Neural cell (in vitro differentiated cells): ENCODE measurements around the gene OR6A2. TPM values are rescaled to one million over a fixed set of nuclear protein-coding genes. Genes with fewer than 3 reads are reported as not detected.

ENCODE experiments used
- H2AFZ ChIP-seq: fragments of 200-600, 300-800 bp; sonication (generic), shearing (Covaris generic); 2 replicates; pipeline ENCODE4 v1.6.0; 2014; ENCODE audit warnings: low read depth, mild to moderate bottlenecking, antibody characterized with exemption, low read length, moderate library complexity
- H3F3A ChIP-seq: fragments of 200-600 bp; shearing (Covaris generic); 2 replicates; pipeline ENCODE4 v1.6.1; 2016; ENCODE audit warnings: mild to moderate bottlenecking, moderate library complexity, mixed read lengths, antibody characterized with exemption, low read length; ENCODE audit not compliant: insufficient read depth, poor library complexity, severe bottlenecking
- H3K27ac ChIP-seq: fragments of 200-600, 300-800 bp; sonication (generic), shearing (Covaris generic); 2 replicates; pipeline ENCODE4 v1.5.1; 2014; ENCODE audit warnings: mild to moderate bottlenecking, low read length, moderate library complexity
- H3K27me3 ChIP-seq: fragments of 300-800, 200-600 bp; sonication (generic), shearing (Covaris generic); 2 replicates; pipeline ENCODE4 v1.6.0; 2014; ENCODE audit warnings: mild to moderate bottlenecking, low read depth, low read length, moderate library complexity; ENCODE audit not compliant: insufficient read depth
- H3K36me3 ChIP-seq: fragments of 300-800, 200-600 bp; sonication (generic), shearing (Covaris generic); 2 replicates; pipeline ENCODE4 v1.5.1; 2014; ENCODE audit warnings: mild to moderate bottlenecking, antibody characterized with exemption, low read length, moderate library complexity; ENCODE audit not compliant: insufficient read depth
- H3K4me2 ChIP-seq: fragments of 300-800, 200-600 bp; sonication (generic), shearing (Covaris generic); 2 replicates; pipeline ENCODE4 v1.6.0; 2014; ENCODE audit warnings: mild to moderate bottlenecking, low read length
- H3K4me3 ChIP-seq: fragments of 300-800, 200-600 bp; sonication (generic), shearing (Covaris generic); 2 replicates; pipeline ENCODE4 v1.5.1; 2014; ENCODE audit warnings: mild to moderate bottlenecking, low read length, moderate library complexity
- H3K79me2 ChIP-seq: fragments of 200-600 bp; shearing (Covaris generic); replicated peaks from 2 replicates; pipeline ENCODE4 v1.6.0; 2014; ENCODE audit warnings: mild to moderate bottlenecking, low read length, moderate library complexity; ENCODE audit not compliant: insufficient read depth
- H3K9ac ChIP-seq: fragments of 300-800, 200-600 bp; sonication (generic), shearing (Covaris generic); 2 replicates; pipeline ENCODE4 v1.6.1; 2016; ENCODE audit warnings: mild to moderate bottlenecking, low read length, mixed read lengths
- H3K9me2 ChIP-seq: fragments of 200-600 bp; shearing (Covaris generic); 2 replicates; pipeline ENCODE4 v1.6.1; 2016; ENCODE audit warnings: mild to moderate bottlenecking, low read length, mixed read lengths; ENCODE audit not compliant: insufficient read depth
- H3K9me3 ChIP-seq: fragments of 200-600, 300-800 bp; sonication (generic), shearing (Covaris generic); 2 replicates; pipeline ENCODE4 v1.6.1; 2016; ENCODE audit warnings: mild to moderate bottlenecking, mixed run types, low read length, moderate library complexity, mixed read lengths
- H4K20me1 ChIP-seq: fragments of 200-600 bp; shearing (Covaris generic); 2 replicates; pipeline ENCODE4 v1.6.1; 2016; ENCODE audit warnings: mild to moderate bottlenecking, mixed run types; ENCODE audit not compliant: insufficient read depth
- CTCF ChIP-seq: fragments of 450-650 bp; IDR thresholded peaks from 2 replicates; pipeline ENCODE4 v1.5.1; 2014; ENCODE audit warnings: antibody characterized with exemption, mild to moderate bottlenecking, moderate library complexity; ENCODE audit not compliant: poor library complexity, severe bottlenecking
- EP300 ChIP-seq: fragments of 450-650 bp; conservative IDR thresholded peaks from 2 replicates; pipeline ENCODE4 v1.6.1; 2014; ENCODE audit warnings: antibody characterized with exemption, mild to moderate bottlenecking, moderate library complexity; ENCODE audit not compliant: poor library complexity, severe bottlenecking
- EZH2 ChIP-seq: fragments of 200-600, 300-800 bp; shearing (Covaris generic), sonication (generic); IDR thresholded peaks from 2 replicates; pipeline ENCODE4 v1.6.1; 2014; ENCODE audit warnings: antibody characterized with exemption, low read length, borderline replicate concordance, mild to moderate bottlenecking; ENCODE audit not compliant: insufficient read depth, poor library complexity, severe bottlenecking
- MXI1 ChIP-seq: fragments of 450-650 bp; conservative IDR thresholded peaks from 2 replicates; pipeline ENCODE4 v1.6.1; 2014; ENCODE audit warnings: antibody characterized with exemption, mild to moderate bottlenecking; ENCODE audit not compliant: poor library complexity, severe bottlenecking
- POLR2AphosphoS5 ChIP-seq: IDR thresholded peaks from 2 replicates; pipeline ENCODE4 v1.6.1; 2012
- RAD21 ChIP-seq: fragments of 450-650 bp; conservative IDR thresholded peaks from 2 replicates; pipeline ENCODE4 v1.6.1; 2014; ENCODE audit warnings: antibody characterized with exemption, mild to moderate bottlenecking, moderate library complexity
- SMC3 ChIP-seq: fragments of 450-650 bp; conservative IDR thresholded peaks from 2 replicates; pipeline ENCODE4 v1.6.1; 2014; ENCODE audit warnings: antibody characterized with exemption, mild to moderate bottlenecking, moderate library complexity; ENCODE audit not compliant: poor library complexity
- TAF1 ChIP-seq: IDR thresholded peaks from 2 replicates; pipeline ENCODE4 v1.6.1; 2012; ENCODE audit warnings: low read depth
- polyA plus RNA-seq: library from polyadenylated mRNA; depleted of rRNA; stranded (reverse); fragments of >200 nt; gene quantifications from 2 replicates; pipeline ENCODE4 v1.2.3, GENCODE V29; 2014
- TF ChIP-seq, protein P1 (sequence below): IDR thresholded peaks from 2 replicates; pipeline ENCODE4 v1.6.1; 2012; ENCODE audit warnings: borderline replicate concordance

OR6A2 gene
- polyA plus RNA-seq, 1 donor from 2014 or later, result 0.05 TPM

DNA sequence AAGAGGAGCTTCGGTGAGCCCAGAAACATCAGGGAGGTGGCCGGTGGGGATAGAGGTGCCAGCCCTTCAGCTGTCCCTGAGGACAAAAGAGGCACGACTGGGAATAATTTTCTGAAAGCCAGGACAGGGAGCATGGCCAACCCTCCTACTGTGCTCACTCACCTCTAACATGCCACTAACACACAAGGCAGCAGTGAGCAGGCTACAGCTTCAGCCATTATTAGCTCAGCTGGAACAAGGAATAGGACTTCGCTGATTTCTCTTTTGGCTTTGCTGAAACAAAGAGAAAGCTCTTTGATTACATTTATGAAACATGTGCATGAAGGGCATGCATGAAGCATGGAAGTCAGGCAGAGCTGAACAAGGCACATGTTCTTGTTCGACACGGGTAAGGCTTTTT lies 33.9 kb upstream of the OR6A2 start:
- H3K27ac ChIP-seq, result no peak overlapping the region
- no peaks in the 10 kb centered on the region for H3F3A ChIP-seq

DNA sequence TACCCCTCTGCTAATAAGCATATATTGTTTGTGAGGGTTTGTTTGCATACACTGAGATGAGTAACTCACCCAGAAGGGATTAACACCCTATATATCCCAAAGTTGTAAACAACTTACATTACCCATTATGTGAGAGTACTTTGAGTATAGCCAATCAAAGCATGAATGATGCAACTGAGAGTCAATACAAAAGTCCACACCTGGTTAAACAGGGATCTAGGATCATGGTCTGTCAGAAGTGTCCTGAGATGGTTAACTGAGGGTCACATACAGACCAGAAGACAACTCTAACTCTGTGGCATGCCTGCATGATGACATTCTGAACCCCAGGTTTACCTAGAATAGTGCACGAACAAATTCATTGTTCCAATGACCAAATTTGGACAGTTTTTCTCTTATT lies 28.6 kb upstream of the OR6A2 start:
- Histone ChIP-seq H3K36me3 (no peaks in the 10 kb centered on the region), H3F3A (no peaks in the 10 kb centered on the region), H4K20me1 (no peaks in the 10 kb centered on the region), H3K79me2 (no peaks in the 10 kb centered on the region), H3K9me2 (no peaks in the 10 kb centered on the region), H3K27ac (no peak overlapping the region), H3K9me3 (no peaks in the 10 kb centered on the region), H2AFZ (no peak overlapping the region), H3K4me3 (no peak overlapping the region), H3K27me3 (no peaks in the 10 kb centered on the region), H3K9ac (no peak overlapping the region), H3K4me2 (no peak overlapping the region)
- TF ChIP-seq EP300 (no peak), RAD21 (no peak), EZH2 (no peak), TAF1 (no peak), CTCF (no peak), POLR2AphosphoS5 (no peak), MXI1 (no peak), SMC3 (no peak)
- TF ChIP-seq, protein P1, sequence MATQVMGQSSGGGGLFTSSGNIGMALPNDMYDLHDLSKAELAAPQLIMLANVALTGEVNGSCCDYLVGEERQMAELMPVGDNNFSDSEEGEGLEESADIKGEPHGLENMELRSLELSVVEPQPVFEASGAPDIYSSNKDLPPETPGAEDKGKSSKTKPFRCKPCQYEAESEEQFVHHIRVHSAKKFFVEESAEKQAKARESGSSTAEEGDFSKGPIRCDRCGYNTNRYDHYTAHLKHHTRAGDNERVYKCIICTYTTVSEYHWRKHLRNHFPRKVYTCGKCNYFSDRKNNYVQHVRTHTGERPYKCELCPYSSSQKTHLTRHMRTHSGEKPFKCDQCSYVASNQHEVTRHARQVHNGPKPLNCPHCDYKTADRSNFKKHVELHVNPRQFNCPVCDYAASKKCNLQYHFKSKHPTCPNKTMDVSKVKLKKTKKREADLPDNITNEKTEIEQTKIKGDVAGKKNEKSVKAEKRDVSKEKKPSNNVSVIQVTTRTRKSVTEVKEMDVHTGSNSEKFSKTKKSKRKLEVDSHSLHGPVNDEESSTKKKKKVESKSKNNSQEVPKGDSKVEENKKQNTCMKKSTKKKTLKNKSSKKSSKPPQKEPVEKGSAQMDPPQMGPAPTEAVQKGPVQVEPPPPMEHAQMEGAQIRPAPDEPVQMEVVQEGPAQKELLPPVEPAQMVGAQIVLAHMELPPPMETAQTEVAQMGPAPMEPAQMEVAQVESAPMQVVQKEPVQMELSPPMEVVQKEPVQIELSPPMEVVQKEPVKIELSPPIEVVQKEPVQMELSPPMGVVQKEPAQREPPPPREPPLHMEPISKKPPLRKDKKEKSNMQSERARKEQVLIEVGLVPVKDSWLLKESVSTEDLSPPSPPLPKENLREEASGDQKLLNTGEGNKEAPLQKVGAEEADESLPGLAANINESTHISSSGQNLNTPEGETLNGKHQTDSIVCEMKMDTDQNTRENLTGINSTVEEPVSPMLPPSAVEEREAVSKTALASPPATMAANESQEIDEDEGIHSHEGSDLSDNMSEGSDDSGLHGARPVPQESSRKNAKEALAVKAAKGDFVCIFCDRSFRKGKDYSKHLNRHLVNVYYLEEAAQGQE, result no peak

More for the DNA sequence above, 33.9 kb upstream of the OR6A2 start:
- Histone ChIP-seq H3K9me3 (no peaks in the 10 kb centered on the region), H3K36me3 (no peaks in the 10 kb centered on the region), H3K79me2 (no peaks in the 10 kb centered on the region), H3K9me2 (no peaks in the 10 kb centered on the region), H3K9ac (no peak overlapping the region), H2AFZ (no peak overlapping the region), H4K20me1 (no peaks in the 10 kb centered on the region), H3K4me3 (no peak overlapping the region), H3K4me2 (no peak overlapping the region), H3K27me3 (no peaks in the 10 kb centered on the region)
- TF ChIP-seq EP300 (no peak), MXI1 (no peak), EZH2 (no peak), RAD21 (no peak), CTCF (no peak), POLR2AphosphoS5 (no peak), TAF1 (no peak), SMC3 (no peak)
- TF ChIP-seq, protein P1, result no peak
